GM23338 (cell line): ENCODE data around the gene TUBA8. TPM values are rescaled to one million over a fixed set of nuclear protein-coding genes. Genes with fewer than 3 reads are reported as not detected.
"Not testable (repeated sequence)": the region's sequence is repeated elsewhere in the genome, so short reads cannot be mapped to it uniquely, and the experiment has no call there.

ENCODE experiments used
- ATAC-seq: fragments of 200-7000 bp; cut with Tn5 transposase; 3 replicates; pipeline ENCODE4 v1.9.1; 2020
- DNase-seq: peaks from one replicate; pipeline ENCODE4 v3.0.0-alpha.2; 2015; ENCODE audit warnings: low spot score
- H2AFZ ChIP-seq: fragments of 200-600 bp; sonication (generic); 2 replicates; pipeline ENCODE4 v1.8.0; 2016; ENCODE audit warnings: antibody characterized with exemption, mild to moderate bottlenecking, moderate library complexity
- H3F3A ChIP-seq: fragments of 200-600 bp; sonication (generic); replicated peaks from 2 replicates; pipeline ENCODE4 v1.8.0; 2017; ENCODE audit warnings: antibody characterized with exemption, mixed run types, low read depth
- H3K27ac ChIP-seq: fragments of 200-600 bp; sonication (generic); 2 replicates; pipeline ENCODE4 v1.6.1; 2016; ENCODE audit warnings: low read depth
- H3K27me3 ChIP-seq: fragments of 200-600 bp; sonication (generic); 2 replicates; pipeline ENCODE4 v1.8.0; 2016; ENCODE audit warnings: mild to moderate bottlenecking, mixed run types, moderate library complexity; ENCODE audit not compliant: insufficient read depth
- H3K36me3 ChIP-seq: fragments of 200-600 bp; sonication (generic); 2 replicates; pipeline ENCODE4 v1.8.0; 2016; ENCODE audit warnings: mild to moderate bottlenecking; ENCODE audit not compliant: insufficient read depth
- H3K4me1 ChIP-seq: fragments of 200-600 bp; sonication (generic); 2 replicates; pipeline ENCODE4 v1.8.0; 2016; ENCODE audit warnings: mild to moderate bottlenecking, moderate library complexity; ENCODE audit not compliant: insufficient read depth
- H3K4me2 ChIP-seq: fragments of 200-600 bp; sonication (generic); 2 replicates; pipeline ENCODE4 v1.7.1; 2017; ENCODE audit warnings: mixed run types
- H3K4me3 ChIP-seq: fragments of 200-600 bp; sonication (generic); 2 replicates; pipeline ENCODE4 v1.6.1; 2016; ENCODE audit warnings: mixed run types
- H3K79me2 ChIP-seq: fragments of 200-600 bp; sonication (generic); replicated peaks from 2 replicates; pipeline ENCODE4 v1.8.0; 2017; ENCODE audit warnings: mild to moderate bottlenecking; ENCODE audit not compliant: insufficient read depth
- H3K9me2 ChIP-seq: fragments of 200-600 bp; sonication (generic); 2 replicates; pipeline ENCODE4 v1.8.0; 2017; ENCODE audit not compliant: insufficient read depth
- H4K20me1 ChIP-seq: fragments of 200-600 bp; sonication (generic); replicated peaks from 2 replicates; pipeline ENCODE4 v1.8.0; 2017; ENCODE audit warnings: mild to moderate bottlenecking; ENCODE audit not compliant: insufficient read depth
- H3K27ac Mint-ChIP-seq: 2 replicates; pipeline ENCODE4 v1.8.0; 2020; ENCODE audit warnings: inconsistent platforms, mild to moderate bottlenecking, moderate library complexity, mixed read lengths
- H3K27me3 Mint-ChIP-seq: 3 replicates; pipeline ENCODE4 v1.8.0; 2022; ENCODE audit warnings: low read depth, mild to moderate bottlenecking, moderate library complexity, mixed read lengths, inconsistent platforms; ENCODE audit not compliant: insufficient read depth, poor library complexity
- H3K36me3 Mint-ChIP-seq: 3 replicates; pipeline ENCODE4 v1.8.0; 2021; ENCODE audit warnings: low read depth, mild to moderate bottlenecking, inconsistent platforms, moderate library complexity, mixed read lengths
- H3K4me1 Mint-ChIP-seq: 3 replicates; pipeline ENCODE4 v1.8.0; 2020; ENCODE audit warnings: mild to moderate bottlenecking, inconsistent platforms, mixed read lengths
- H3K4me3 Mint-ChIP-seq: 3 replicates; pipeline ENCODE4 v1.8.0; 2021; ENCODE audit warnings: moderate library complexity, mild to moderate bottlenecking, inconsistent platforms, mixed read lengths
- H3K9me3 Mint-ChIP-seq: 3 replicates; pipeline ENCODE4 v1.8.0; 2020; ENCODE audit warnings: moderate library complexity, mild to moderate bottlenecking, inconsistent platforms, mixed read lengths
- EZH2phosphoT487 ChIP-seq: fragments of 200-600 bp; sonication (generic); IDR thresholded peaks from one replicate; pipeline ENCODE4 v1.8.1; 2018; ENCODE audit warnings: antibody characterized with exemption; ENCODE audit not compliant: unreplicated experiment
- polyA plus RNA-seq: library from polyadenylated mRNA; unstranded; fragments of >200 nt; fragmentation: Nextera tagmentation; extraction: Ambion mirVana; gene quantifications from 2 replicates; pipeline ENCODE4 v1.2.1, GENCODE V29; 2016
- total RNA-seq: library from RNA; depleted of rRNA; stranded (reverse); fragments of >200 nt; shearing (Covaris generic); gene quantifications from 2 replicates; pipeline ENCODE4 v1.2.3, GENCODE V29; 2014
- TF ChIP-seq, protein P1 (sequence below), 2 experiments: fragments of 200-600 bp in 1 of 2; sonication (generic) in 1 of 2; conservative IDR thresholded peaks; 2 replicates each; pipeline versions ENCODE4 v1.5.1 to v1.6.1; 2016 to 2017; ENCODE audit warnings: antibody characterized with exemption in 2 of 2, low read depth in 2 of 2, mild to moderate bottlenecking in 2 of 2, moderate library complexity in 1 of 2
- TF ChIP-seq, protein P2 (sequence below): IDR thresholded peaks from one replicate; pipeline ENCODE4 v1.6.1; 2018; ENCODE audit warnings: antibody characterized with exemption; ENCODE audit not compliant: unreplicated experiment

The TUBA8 gene
- total and polyA plus RNA-seq, 2 experiments from 2014 or later = 0.31 to 0.48 TPM

DNA sequence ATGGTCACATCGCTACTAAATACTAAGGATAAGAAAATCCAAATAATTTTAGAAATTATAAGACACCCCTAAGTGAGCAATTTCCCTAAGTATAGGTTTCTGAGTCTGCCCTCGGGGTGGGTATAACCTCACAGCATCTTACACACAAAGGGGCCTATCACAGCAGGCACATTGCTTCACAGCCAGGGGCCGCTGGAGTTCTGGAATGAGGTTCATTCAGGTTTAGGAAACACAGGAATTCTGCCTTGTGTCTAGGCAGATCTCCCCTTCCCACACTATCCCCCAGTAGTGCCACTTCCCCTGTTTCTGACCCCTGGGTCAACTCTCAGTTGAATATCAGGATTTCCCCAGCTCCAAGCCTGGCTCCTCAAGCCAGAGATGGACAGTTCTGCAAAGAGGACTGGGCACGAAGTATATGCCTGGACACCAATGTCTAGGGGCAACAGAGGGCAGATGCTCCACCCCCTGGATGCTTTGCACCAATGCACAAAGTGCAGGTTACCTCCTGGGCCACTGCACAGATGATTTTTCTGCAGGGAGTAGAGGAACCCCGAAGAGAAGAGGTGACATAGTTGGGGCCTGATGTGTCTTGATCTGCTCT is 11.4 kb downstream of the TUBA8 start:
- peak; percentile 82 for ATAC-seq

DNA sequence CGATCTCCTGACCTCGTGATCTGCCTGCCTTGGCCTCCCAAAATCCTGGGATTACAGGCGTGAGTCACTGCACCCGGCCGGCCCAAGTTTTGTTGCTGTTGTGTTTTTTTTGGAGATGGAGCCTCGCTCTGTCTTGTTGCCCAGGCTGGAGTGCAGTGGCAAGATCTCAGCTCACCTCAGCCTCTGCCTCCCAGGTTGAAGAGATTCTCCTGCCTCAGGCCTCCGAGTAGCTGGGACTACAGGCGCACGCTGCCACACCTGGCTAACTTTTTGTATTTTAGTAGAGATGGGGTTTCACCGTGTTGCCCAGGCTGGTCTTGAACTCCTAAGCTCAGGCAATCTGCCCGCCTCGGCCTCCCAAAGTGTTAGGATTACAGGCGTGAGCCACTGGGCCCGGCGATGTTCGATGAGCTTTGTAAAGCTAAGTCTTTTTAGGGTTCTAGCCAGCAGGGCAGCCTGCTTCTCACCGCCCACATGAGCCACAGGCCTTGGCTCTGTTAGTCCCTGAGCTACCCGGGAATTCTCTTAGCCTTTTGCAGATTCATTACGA is 12.9 kb downstream of the TUBA8 start:
- H4K20me1 ChIP-seq, H3K27ac Mint-ChIP-seq, H3K27ac ChIP-seq, H3K27me3 Mint-ChIP-seq, H3K27me3 ChIP-seq, H3K4me3 Mint-ChIP-seq, ATAC-seq, H3K4me3 ChIP-seq, H3K4me2 ChIP-seq, H3K36me3 ChIP-seq, DNase-seq, H3K4me1 Mint-ChIP-seq, H3K9me2 ChIP-seq, H3K4me1 ChIP-seq, H3K9me3 Mint-ChIP-seq, H3K79me2 ChIP-seq, H3F3A ChIP-seq, H3K36me3 Mint-ChIP-seq, H2AFZ ChIP-seq: not testable (repeated sequence)

More for the DNA sequence above, 11.4 kb downstream of the TUBA8 start:
- H3K9me2 ChIP-seq = 0 out of 2 replicates have a peak, but pooled peaks cover 3% of the 10 kb centered on the region
- H3K27ac ChIP-seq = no peak overlapping the region
- H3K36me3 Mint-ChIP-seq = no peaks in the 10 kb centered on the region; the same call in 2 of the 3 replicates
- no peak overlapping the region for H3K4me3 Mint-ChIP-seq
- DNase-seq = peak; percentile 52
- H2AFZ ChIP-seq = no peak overlapping the region
- H3K4me1 ChIP-seq = no peaks in the 10 kb centered on the region
- H3K36me3 ChIP-seq = no peaks in the 10 kb centered on the region
- H3F3A ChIP-seq = no peaks in the 10 kb centered on the region
- H3K4me1 Mint-ChIP-seq = peaks cover 6% of the 10 kb centered on the region; the same call in 1 of the 3 replicates
- no peaks in the 10 kb centered on the region for H3K79me2 ChIP-seq
- no peaks in the 10 kb centered on the region for H3K9me3 Mint-ChIP-seq
- H3K27me3 Mint-ChIP-seq = peaks cover 3% of the 10 kb centered on the region
- H4K20me1 ChIP-seq = no peaks in the 10 kb centered on the region
- no peak overlapping the region for H3K4me2 ChIP-seq
- no peaks in the 10 kb centered on the region for H3K27me3 ChIP-seq
- H3K4me3 ChIP-seq = no peak overlapping the region
- no peak overlapping the region for H3K27ac Mint-ChIP-seq
- TF ChIP-seq, protein P1, sequence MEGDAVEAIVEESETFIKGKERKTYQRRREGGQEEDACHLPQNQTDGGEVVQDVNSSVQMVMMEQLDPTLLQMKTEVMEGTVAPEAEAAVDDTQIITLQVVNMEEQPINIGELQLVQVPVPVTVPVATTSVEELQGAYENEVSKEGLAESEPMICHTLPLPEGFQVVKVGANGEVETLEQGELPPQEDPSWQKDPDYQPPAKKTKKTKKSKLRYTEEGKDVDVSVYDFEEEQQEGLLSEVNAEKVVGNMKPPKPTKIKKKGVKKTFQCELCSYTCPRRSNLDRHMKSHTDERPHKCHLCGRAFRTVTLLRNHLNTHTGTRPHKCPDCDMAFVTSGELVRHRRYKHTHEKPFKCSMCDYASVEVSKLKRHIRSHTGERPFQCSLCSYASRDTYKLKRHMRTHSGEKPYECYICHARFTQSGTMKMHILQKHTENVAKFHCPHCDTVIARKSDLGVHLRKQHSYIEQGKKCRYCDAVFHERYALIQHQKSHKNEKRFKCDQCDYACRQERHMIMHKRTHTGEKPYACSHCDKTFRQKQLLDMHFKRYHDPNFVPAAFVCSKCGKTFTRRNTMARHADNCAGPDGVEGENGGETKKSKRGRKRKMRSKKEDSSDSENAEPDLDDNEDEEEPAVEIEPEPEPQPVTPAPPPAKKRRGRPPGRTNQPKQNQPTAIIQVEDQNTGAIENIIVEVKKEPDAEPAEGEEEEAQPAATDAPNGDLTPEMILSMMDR (conservative IDR thresholded peaks at IDR 0.05; ENCODE audit: low read depth in 2 of 2) = peak; percentile 25 to 48; a peak in 3 of 4 replicates
- TF ChIP-seq, protein P2, sequence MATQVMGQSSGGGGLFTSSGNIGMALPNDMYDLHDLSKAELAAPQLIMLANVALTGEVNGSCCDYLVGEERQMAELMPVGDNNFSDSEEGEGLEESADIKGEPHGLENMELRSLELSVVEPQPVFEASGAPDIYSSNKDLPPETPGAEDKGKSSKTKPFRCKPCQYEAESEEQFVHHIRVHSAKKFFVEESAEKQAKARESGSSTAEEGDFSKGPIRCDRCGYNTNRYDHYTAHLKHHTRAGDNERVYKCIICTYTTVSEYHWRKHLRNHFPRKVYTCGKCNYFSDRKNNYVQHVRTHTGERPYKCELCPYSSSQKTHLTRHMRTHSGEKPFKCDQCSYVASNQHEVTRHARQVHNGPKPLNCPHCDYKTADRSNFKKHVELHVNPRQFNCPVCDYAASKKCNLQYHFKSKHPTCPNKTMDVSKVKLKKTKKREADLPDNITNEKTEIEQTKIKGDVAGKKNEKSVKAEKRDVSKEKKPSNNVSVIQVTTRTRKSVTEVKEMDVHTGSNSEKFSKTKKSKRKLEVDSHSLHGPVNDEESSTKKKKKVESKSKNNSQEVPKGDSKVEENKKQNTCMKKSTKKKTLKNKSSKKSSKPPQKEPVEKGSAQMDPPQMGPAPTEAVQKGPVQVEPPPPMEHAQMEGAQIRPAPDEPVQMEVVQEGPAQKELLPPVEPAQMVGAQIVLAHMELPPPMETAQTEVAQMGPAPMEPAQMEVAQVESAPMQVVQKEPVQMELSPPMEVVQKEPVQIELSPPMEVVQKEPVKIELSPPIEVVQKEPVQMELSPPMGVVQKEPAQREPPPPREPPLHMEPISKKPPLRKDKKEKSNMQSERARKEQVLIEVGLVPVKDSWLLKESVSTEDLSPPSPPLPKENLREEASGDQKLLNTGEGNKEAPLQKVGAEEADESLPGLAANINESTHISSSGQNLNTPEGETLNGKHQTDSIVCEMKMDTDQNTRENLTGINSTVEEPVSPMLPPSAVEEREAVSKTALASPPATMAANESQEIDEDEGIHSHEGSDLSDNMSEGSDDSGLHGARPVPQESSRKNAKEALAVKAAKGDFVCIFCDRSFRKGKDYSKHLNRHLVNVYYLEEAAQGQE = no peak

DNA sequence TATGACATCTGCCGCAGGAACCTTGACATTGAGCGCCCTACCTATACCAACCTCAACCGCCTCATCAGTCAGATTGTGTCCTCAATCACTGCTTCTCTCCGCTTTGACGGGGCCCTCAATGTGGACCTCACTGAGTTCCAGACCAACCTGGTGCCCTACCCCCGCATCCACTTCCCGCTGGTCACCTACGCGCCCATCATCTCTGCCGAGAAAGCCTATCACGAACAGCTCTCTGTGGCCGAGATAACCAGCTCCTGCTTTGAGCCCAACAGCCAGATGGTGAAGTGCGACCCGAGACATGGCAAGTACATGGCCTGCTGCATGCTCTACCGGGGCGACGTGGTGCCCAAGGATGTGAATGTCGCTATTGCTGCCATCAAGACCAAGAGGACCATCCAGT is 16.0 kb downstream of the TUBA8 start:
- peaks cover 1% of the 10 kb centered on the region; the same call in 1 of the 3 replicates for H3K4me1 Mint-ChIP-seq
- no peaks in the 10 kb centered on the region for H3F3A ChIP-seq
- H3K4me1 ChIP-seq = no peaks in the 10 kb centered on the region
- H3K4me3 Mint-ChIP-seq = no peak overlapping the region
- 0 out of 2 replicates have a peak, but pooled peaks cover 3% of the 10 kb centered on the region for H3K9me2 ChIP-seq
- H3K79me2 ChIP-seq = no peaks in the 10 kb centered on the region
- no peak overlapping the region; the same call in 1 of the 2 replicates for H3K27ac Mint-ChIP-seq
- no peaks in the 10 kb centered on the region for H3K9me3 Mint-ChIP-seq
- no peak overlapping the region for H2AFZ ChIP-seq
- H3K4me3 ChIP-seq = no peak overlapping the region
- H3K4me2 ChIP-seq = no peak overlapping the region
- no peak overlapping the region for H3K27ac ChIP-seq
- ATAC-seq (no peak), DNase-seq (no peak)
- no peaks in the 10 kb centered on the region for H3K36me3 ChIP-seq
- H3K27me3 Mint-ChIP-seq = no peaks in the 10 kb centered on the region
- H3K36me3 Mint-ChIP-seq = no peaks in the 10 kb centered on the region; the same call in 2 of the 3 replicates
- TF ChIP-seq EZH2phosphoT487 = no peak
- no peaks in the 10 kb centered on the region for H3K27me3 ChIP-seq
- no peaks in the 10 kb centered on the region for H4K20me1 ChIP-seq
